Cerebellar nuclear complex (tissue), 1 donor: Measurements from ENCODE around the gene ZNF154.
A peak's percentile ranks its signal among the peaks of the same experiment; 100 is the strongest.
"Not testable (repeated sequence)": the region's sequence is repeated elsewhere in the genome, so short reads cannot be mapped to it uniquely, and the experiment has no call there.

Source experiments
- DNase-seq, 2 experiments: peaks; one replicate each; lab custom pipeline; 2025; lab: John Stamatoyannopoulos, UW

The ZNF154 gene

DNA sequence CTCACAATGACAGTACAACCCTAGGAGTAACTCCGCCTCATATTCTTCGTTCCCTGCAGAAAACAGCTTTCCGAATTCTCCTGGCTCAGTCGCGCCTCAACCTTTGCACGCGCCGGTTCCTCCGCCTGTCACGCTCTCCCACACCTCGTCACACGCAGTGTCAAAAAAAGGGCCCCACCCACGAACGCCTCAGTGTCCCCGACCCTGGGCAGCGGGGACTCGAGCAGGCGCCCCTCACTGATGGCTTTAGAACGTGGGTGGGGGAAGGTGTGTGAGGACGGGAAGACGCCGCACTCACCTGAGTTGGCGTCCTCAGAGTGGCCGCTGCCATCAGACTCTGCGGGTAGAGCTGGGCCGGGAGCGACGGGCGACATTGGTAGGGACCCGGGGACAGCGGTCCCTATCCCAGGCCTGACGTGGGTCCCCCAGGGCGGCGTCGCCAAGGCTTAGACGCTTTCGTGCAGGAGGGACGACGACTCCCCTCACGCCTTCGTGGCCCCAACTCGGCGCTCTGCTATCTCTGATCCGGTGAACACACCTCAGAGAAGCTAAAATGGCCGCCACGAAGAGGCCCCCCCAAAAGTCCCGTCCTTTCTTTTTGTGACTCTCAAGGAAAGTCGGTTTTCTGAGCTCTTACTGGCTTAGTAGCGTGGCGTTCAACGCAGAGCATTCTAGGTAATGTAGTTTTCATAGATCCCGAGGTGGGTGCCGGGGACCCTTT, at the start of gene ZNF154:
TSS of gene ZNF154 (minus strand) at position 564 of the 721 bp plus-strand sequence. CDS start at position 331, 233 bp downstream.
- peak in 1 of 2 experiments; percentile 69 for DNase-seq

DNA sequence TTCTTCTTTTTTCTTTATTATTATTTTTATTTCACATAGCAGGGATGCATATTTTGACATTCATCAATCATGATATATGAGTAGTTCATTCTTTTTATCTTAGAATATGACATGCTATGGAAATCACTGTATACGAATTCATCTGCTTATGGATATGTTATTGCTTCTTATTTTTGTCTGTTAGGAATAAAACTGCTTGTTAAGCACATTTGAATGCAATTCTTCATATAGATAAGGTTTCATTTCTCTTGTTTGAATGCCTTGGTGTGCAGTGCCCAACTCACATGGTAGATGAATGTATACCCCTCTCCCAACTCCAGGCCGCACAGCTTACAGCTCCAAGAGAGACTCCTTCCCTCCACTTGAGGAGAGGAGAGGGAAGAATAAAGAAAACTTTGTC, 48.9 kb upstream of the ZNF154 start:
- no peak for DNase-seq

DNA sequence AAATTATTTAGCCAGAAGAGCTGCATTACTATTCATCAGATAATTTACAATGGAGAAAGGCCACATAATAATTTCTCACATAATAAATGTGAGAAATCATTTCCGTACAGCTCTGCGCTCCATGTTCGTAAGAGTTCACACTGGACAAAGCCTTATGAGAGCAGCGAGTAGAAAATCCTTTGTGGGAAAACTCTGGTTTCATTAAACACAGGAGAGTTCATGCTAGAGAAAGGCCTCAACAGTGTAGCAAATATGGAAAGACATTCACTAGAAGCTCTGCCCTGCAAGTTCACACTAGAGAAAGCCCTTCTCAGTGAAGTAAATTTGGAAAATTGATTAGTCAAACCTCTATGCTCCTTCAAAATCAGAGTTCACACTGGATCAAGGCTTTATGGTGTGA, 46.0 kb upstream of the ZNF154 start:
- DNase-seq = no peak

DNA sequence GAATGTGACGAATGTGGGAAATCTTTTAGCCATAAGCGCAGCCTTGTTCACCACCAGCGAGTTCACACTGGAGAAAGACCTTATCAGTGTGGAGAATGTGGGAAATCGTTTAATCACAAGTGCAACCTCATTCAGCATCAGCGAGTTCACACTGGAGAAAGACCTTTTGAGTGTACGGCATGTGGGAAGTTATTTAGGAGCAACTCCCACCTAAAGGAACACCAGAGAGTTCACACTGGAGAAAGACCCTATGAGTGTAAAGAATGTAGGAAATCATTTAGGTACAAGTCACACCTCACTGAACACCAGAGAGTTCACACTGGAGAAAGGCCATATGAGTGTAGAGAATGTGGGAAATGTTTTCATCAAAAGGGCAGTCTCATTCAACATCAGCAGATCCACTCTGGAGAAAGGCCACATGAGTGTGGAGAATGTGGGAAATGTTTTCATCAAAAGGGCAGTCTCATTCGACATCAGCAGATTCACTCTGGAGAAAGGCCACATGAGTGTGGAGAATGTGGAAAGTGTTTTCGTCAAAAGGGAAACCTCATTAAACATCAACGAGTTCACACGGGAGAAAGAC, 45.2 kb upstream of the ZNF154 start:
- no peak for DNase-seq

DNA sequence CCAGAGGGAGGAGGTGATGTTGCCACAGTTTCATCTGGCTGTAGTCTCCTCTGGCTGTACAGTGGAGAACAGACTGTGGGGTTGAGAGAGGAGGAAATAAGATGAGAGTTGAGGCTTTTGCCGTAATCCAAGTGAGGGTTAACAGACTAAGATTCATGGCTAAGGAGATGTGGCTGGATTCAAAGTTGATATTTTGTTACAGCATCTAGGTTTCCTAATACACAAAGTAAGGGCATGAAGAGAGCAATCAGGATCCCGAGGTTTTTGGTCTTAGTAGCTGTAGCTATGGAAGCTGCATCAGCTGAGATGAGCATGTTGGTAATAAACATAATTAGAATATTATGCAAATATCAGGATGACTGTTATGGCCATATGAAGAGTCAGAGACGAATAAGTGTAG, 39.0 kb upstream of the ZNF154 start:
- no peak for DNase-seq

DNA sequence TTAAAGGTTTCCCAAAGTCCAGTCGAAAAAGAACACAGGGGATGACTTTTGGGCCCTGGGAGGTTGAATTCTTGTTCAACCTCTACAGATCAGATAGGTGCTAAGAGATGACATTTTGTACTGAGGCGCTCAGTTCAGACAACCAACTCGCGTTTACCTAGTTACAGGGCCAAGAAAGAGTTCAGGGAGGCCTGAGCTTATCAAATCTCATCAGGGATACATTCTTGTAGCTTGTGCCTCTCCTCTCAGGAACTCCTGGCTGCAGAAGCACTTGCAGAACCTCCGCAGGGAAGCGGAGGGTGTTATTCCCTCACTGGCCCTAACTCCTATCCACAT, 38.4 kb upstream of the ZNF154 start:
- no peak for DNase-seq

DNA sequence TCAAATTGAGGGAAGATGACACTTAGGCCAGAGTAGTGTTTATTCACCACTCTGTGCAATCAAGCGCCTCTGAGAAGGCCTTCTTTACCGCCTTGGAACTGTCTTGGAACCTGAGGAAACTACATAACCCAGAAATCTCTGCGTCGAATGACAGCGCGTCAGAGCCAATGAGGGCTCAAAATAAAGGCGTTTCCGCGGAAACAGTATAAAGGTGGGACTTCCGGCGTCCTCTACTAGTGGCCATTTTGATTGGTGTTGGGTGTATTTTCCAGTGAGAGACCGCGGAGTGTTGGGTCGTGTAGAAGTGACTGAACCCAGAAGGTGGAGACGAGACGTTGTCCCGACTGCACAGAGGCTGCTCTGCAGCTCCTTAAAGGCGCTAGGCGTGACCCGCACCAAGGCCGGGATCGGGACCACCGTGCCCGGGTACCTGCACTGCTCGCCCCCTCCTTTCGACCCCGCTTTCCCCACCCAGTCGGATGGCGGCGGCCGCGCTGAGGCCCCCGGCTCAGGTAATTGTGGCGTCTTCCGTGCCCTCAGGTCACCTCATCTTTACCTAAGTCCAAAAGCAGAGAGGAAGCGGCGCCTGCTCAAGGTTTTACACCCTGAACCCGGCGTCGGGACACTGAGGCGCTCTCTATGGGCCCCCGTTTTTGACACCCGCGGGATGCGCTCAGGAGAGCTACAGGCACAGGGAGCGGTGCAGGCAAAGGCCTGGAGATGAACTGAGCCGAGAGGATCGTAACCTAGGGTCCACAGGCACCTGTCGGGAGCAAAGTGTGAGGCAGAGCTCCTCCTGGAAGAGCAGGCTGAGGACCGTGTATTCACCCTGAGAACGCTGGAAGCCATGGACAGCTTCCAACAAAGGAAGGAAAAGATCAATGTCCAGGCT, 37.8 kb upstream of the ZNF154 start, which contains the start of gene ZNF776:
TSS of gene ZNF776 (plus strand) at position 236 of the 892 bp plus-strand sequence. CDS start at position 480, 244 bp downstream.
- peak; percentile 42 to 86 for DNase-seq

DNA sequence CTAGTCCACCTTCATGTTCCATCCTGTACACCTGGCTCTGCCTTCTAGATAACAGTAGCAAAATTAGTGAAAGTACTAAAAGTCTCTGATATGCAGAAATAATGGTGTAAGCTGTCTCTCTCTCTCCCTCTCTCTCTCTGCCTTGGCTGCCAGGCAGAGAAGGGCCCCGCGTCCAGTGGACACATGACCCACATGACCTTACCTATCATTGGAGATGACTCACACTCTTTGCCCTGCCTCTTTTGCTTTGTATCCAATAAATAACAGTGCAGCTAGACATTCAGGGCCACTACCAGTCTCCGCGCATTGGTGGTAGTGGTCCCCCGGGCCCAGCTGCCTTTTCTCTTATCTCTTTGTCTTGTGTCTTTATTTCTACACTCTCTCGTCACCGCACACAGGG, 29.8 kb upstream of the ZNF154 start:
- not testable (repeated sequence) for DNase-seq

DNA sequence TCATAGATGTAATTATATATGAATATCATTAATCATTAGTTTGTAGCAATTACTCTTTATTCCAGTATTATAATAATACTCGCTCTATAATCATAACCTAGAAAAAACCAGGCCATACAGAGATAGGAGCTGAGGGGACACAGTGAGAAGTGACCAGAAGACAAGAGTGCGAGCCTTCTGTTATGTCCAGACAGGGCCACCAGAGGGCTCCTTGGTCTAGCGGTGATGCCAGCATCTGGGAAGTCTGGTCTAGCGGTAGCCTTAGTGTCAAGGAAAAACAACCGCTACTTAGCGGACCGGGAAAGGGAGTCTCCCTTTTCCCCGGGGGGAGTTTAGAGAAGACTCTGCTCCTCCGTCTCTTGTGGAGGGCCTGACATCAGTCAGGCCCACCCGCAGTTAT, 29.3 kb upstream of the ZNF154 start:
- DNase-seq = peak in 1 of 2 experiments; percentile 11

DNA sequence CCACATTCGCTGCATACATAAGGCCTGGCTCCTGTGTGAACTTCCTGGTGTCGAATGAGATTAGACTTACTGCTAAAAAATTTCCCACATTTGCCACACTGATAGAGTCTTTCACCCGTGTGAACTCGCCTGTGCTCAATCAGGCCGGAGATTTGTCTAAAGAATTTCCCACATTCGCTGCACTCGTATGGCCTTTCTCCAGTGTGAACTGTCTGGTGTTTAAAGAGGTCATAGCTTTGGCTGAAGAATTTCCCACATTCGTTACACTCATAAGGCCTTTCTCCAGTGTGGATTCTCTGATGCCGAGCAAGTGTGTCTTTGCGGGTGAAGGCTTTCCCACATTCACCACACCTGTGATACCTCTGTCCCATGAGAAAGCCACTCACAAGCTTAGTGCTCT, 11.9 kb upstream of the ZNF154 start:
- DNase-seq = no peak

DNA sequence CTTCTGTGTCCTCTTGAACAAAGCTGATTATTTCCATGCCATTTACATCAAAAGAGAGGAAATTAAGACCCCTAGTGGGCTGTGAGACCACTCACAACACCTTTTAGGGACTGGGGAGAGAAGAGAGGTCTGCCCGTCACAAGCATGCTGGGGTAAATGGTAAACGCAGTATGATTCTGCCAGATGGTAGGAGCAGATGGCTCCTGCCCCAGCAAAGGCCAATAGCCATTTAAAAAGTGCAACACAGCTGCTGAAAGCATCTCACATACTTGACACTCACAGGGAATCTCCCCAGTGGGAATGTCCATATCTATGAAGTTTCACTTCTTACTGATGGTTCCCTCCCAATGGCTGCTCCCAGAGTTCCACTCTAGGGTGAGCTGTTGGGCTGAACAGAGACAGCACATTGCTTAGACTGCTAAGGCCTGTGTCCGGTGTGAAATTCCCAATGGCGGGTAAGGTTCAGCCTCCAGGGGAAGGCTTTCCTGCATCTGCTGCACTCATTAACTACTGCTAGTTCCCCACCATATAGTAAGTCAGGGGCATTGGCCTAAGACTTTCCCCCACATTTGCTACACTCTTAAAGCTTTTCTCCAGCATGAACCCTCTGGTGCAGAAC, 11.0 kb upstream of the ZNF154 start:
- peak in 1 of 2 experiments; percentile 41 for DNase-seq

DNA sequence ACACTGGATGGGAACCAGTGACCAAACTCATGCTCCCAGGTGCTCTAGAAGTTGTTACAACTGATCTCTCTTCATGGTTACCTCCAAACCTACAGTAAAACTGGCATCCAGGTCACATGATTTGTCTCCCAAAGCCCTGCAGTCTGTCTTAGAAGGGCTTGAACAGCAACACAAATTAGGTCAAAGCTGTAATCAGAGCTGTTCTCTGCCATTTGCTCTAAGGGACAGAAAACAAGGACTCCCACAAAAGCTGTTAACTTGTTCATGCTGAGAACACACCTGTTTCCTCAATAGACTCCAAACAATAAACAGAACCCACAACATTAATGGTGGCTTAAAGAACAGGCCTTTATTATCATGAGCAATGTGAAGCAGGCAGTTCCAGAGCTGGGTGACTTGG, 10.4 kb upstream of the ZNF154 start:
- peak; percentile 75 to 80 for DNase-seq

DNA sequence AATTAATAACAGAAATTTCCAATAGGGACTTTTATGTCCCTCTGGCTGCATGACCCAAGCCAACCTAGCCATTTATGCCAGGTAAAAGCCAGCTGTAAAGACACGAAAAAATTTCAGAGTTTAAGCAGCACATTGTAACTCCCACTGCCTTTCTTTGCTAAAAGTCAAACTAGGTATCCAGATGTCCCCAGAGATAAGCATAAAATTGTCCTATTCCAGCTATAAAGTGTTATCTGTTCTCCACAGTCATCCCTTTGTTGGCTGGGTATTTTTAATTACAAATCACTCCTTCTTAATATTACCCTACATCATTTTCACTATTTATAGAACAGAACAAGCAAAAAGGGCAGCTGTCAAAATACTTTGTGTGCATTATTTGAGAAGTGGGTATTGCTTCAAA, 3.2 kb upstream of the ZNF154 start:
- DNase-seq = no peak

DNA sequence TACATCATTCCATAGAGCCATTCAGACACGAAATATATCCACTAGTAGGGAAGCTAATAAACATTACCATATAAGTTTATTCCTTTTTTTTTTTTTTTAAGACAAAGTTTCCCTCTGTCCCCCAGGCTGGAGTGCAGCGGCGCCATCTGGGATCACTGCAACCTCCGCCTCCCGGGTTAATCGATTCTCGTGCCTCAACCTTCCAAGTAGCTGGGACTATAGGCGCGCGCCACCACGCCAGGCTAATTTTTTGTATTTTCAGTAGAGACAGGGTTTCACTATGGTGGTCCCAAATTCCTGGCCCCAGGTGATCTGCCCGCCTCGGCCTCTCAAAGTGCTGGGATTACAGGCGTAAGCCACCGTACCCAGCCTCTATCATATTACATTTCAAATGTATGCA, 612 bp upstream of the ZNF154 start:
- no peak for DNase-seq

DNA sequence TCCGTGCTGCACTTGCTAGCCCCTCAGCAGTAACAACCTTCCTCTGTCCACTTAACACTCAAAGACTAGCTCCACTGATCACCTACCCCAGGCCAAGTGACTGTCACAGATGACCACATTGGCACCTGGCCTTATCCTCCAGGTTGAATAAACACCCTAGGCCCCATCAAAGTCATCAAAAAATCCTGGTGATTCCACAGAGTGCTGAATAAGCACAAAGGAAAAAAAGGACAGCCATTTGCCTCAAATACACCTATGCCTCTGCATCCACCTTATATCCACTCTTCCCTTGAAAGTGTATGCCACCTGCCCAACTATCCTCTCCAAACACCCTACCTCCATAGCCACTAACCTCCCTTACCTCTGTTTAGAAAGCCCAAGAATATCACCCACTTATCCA, 2.7 kb downstream of the ZNF154 start:
- no peak for DNase-seq

DNA sequence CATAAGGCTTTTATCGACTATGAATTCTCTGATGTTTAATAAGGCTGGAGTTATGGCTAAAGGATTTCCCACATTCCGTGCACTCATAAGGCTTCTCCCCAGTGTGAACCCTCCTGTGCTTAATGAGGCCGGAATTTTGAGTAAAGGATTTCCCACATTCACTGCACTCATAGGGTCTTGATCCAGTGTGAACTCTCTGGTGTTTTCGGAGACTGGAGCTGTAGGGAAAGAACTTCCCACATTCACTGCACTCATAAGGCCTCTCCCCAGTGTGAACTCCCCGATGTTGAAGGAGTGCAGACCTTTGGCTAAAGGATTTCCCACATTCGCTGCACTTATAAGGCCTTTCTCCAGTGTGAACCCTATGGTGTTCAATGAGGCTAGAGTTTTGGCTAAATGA, 7.4 kb downstream of the ZNF154 start:
- no peak for DNase-seq

DNA sequence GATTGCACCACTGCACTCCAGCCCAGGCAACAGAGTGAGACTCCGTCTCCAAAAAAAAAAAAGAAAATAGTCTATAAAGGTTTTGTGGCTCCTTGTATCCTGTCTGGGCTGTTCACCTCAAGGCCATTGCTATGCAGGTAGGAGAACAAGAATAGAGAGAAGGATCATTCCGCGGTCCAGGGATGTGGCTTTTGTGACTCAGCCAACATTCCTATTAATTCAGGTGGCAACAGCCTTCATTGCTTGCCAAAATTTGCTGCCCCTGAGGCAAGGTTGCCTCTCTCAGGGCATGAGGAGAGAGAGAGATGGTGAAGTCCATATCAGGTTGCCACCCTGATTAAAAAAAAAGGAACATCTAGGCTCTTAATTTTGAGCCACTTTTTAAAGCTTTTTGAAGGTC, 19.3 kb downstream of the ZNF154 start:
- no peak for DNase-seq

DNA sequence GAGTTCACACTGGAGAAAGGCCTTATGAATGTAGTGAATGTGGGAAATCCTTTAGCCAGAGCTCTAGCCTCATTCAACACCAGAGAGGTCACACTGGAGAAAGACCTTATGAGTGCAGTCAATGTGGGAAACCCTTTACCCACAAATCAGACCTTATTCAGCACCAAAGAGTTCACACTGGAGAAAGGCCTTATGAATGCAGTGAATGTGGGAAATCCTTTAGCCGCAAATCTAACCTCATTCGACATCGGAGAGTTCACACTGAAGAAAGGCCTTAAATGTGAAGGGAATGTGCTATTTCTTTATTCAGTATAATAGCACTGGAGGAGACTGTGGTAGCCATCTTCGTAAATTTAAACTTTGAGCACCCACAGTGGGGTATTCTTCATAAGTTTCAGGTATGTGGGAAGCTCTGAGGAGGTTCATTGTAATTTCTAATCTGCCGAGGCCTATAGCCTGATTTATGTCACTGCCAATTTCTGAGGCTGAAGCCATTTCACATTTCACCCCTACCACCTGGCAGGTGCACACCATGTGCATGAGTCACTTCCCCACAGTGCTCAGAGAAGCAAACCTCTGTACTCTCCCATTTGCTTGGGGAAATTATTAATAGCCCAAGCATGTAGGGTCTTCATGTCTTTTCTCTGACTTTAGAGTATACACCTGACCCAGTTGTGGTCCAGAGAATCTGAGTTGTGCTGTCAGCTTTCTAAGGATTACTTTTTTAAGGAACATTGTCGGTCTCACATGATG, 20.8 kb downstream of the ZNF154 start:
- DNase-seq = no peak

DNA sequence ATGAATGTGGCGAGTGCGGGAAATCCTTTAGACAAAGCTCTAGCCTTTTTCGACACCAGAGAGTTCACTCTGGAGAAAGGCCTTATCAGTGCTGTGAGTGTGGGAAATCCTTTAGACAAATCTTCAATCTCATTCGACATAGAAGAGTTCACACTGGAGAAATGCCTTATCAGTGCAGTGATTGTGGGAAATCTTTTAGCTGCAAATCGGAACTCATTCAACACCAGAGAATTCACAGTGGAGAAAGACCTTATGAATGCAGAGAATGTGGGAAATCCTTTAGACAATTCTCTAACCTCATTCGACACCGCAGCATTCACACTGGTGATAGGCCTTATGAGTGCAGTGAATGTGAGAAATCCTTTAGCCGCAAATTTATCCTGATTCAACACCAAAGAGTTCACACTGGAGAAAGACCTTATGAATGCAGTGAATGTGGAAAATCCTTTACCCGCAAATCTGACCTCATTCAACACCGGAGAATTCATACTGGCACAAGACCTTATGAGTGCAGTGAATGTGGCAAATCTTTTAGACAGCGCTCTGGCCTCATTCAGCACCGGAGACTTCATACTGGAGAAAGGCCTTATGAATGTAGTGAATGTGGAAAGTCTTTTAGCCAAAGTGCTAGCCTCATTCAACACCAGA, 21.5 kb downstream of the ZNF154 start:
- no peak for DNase-seq

DNA sequence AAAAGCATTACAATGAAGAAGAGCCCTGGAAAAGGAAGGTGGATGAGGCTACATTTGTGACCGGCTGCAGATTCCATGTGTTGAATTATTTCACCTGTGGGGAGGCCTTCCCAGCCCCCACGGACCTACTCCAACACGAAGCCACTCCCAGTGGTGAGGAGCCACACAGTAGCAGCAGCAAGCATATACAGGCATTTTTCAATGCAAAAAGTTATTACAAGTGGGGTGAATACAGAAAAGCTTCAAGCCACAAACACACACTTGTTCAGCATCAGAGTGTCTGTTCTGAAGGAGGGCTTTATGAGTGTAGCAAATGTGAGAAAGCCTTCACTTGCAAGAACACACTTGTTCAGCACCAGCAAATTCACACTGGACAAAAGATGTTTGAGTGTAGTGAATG, 22.3 kb downstream of the ZNF154 start:
- DNase-seq = no peak

DNA sequence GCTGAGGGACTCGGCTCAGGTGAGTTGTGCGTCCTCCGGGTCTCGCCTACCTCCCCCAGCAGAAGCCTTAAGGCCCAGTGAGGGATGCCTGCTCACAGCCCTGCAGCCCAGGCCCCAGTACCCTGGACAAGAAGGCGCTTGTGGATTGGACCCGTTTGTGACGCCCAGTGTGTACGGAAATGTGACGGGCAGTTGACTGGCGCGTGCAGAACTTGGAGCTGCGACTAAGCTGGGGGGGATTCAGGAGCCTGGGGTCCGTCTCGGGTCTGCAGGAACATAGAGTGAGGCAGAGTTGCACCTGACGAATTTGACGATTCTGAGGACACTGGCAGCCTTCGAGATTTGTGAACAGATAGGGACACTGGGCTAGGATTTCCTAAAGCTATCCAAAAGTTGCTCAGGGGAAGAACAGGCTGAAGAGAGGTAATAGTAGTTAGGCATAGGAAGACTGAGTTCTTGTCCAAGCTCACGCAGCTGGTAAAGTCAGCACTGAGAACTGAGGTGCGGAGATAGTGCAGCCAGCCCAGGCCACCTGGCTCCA, 26.7 kb downstream of the ZNF154 start:
- DNase-seq = no peak
